Osteocyte (in vitro differentiated cells): Measurements from ENCODE around the gene PKHD1. TPM values are rescaled to one million over a fixed set of nuclear protein-coding genes. Genes with fewer than 3 reads are reported as not detected.

Experiments
- DNase-seq: peaks from one replicate; pipeline ENCODE4 v3.0.0; 2021; ENCODE audit warnings: mixed read lengths; ENCODE audit not compliant: unreplicated experiment; ENCODE audit errors: extremely low spot score
- H3K27ac Mint-ChIP-seq: one replicate; pipeline ENCODE4 v1.8.0; 2021; ENCODE audit warnings: mild to moderate bottlenecking, mixed read lengths; ENCODE audit not compliant: unreplicated experiment
- H3K27me3 Mint-ChIP-seq: one replicate; pipeline ENCODE4 v1.8.0; 2021; ENCODE audit warnings: mixed read lengths; ENCODE audit not compliant: unreplicated experiment
- H3K36me3 Mint-ChIP-seq: one replicate; pipeline ENCODE4 v1.8.0; 2021; ENCODE audit warnings: mixed read lengths; ENCODE audit not compliant: unreplicated experiment
- H3K4me1 Mint-ChIP-seq: one replicate; pipeline ENCODE4 v1.8.0; 2021; ENCODE audit warnings: mixed read lengths; ENCODE audit not compliant: unreplicated experiment
- H3K4me3 Mint-ChIP-seq: one replicate; pipeline ENCODE4 v1.8.0; 2021; ENCODE audit warnings: mild to moderate bottlenecking, moderate library complexity, mixed read lengths; ENCODE audit not compliant: unreplicated experiment
- H3K9me3 Mint-ChIP-seq: one replicate; pipeline ENCODE4 v1.8.0; 2021; ENCODE audit warnings: mixed read lengths; ENCODE audit not compliant: unreplicated experiment
- CTCF ChIP-seq: fragments of 200-600 bp; sonication (generic); IDR thresholded peaks from 2 replicates; pipeline ENCODE4 v1.5.0; 2021; ENCODE audit warnings: antibody characterized with exemption, mild to moderate bottlenecking, moderate library complexity
- total RNA-seq: library from RNA; stranded (reverse); gene quantifications from 2 replicates; pipeline ENCODE4 v1.2.1, GENCODE V29; 2021

The PKHD1 gene
- total RNA-seq, 1 donor from 2014 or later: not detected

DNA sequence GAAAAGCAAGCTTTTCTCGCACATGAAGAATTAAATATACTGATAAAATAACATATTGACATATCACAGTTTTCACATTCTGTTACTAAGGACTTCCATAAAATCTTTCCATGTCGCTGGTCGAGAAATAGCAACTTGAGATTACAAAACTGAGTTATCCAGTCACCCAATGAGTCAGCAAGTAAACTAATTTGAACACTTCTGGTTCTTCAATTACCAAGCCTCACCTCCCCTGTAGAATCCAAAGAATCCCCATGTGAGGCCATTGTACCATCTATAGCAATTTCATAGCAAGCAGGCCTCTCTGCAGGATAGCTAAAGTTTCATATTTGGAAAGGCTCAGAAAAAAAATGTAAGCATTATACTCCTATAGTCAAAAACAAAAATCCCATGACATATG lies 87.3 kb downstream of the PKHD1 start:
- H3K27me3 Mint-ChIP-seq: peaks cover 9% of the 10 kb centered on the region
- no peak overlapping the region for H3K27ac Mint-ChIP-seq
- no peaks in the 10 kb centered on the region for H3K4me1 Mint-ChIP-seq
- H3K4me3 Mint-ChIP-seq: no peak overlapping the region
- no peak for DNase-seq
- no peaks in the 10 kb centered on the region for H3K9me3 Mint-ChIP-seq
- no peaks in the 10 kb centered on the region for H3K36me3 Mint-ChIP-seq
- no peak for TF ChIP-seq CTCF

DNA sequence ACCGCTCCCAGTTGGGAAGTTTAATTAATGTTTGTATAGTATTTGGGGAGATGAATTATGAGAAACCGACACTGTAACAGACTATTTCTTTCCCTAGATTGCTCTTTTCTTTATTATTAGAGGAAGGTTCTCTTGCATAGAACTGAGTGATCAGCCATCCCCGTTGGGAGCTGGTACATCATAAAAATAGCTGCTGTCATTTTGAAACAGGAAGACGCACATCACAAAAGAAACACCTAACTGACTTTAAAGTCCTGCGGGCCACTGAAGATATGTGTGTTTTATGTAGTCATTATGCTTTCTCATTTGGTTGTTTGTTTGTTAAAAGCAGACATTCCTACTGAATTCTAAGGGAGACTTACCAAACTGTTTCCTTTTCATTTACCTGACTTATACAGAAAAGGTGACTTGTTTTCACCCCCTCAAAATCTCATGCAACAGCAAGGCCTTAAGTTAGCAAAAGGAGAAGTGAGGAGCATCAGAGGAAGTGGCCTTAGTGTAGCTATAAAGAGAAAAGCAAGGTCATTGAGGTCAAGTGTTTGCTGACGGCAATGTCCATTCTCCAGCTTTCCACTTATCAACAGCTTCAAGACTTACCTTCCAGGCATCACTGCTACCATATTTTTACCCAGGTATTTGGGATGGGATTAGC lies 91.0 kb downstream of the PKHD1 start:
- DNase-seq: no peak
- no peaks in the 10 kb centered on the region for H3K4me1 Mint-ChIP-seq
- peaks cover 4% of the 10 kb centered on the region for H3K27me3 Mint-ChIP-seq
- no peaks in the 10 kb centered on the region for H3K36me3 Mint-ChIP-seq
- H3K4me3 Mint-ChIP-seq: no peak overlapping the region
- no peak overlapping the region for H3K27ac Mint-ChIP-seq
- no peaks in the 10 kb centered on the region for H3K9me3 Mint-ChIP-seq
- no peak for TF ChIP-seq CTCF

DNA sequence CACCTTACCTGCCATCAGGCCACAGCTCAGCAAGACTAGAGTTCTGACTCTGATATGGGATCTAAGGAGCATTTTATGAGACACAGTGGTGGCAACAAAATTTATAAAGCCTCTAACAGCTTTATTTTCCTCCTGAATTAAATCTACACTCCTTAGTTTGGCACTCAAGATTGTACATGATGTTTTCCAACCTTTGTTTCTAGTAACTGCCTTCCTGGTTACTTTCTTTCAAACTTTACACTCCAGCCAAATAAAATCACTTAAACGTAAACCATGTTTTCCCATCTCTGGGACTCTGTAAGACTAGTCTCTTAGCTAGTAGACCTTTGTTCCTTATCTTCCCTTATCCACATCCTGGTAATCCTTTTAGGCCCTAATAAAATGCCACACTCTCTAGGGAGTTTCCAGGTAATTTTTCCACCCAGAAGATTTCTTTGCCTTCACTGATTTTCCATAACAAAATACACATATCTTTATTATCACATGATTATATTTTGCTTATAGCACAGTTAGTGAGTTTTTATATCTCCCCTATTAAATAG lies 92.1 kb downstream of the PKHD1 start:
- no peaks in the 10 kb centered on the region for H3K4me1 Mint-ChIP-seq
- peaks cover 10% of the 10 kb centered on the region for H3K27me3 Mint-ChIP-seq

GRCh38 chr6:51992876-51993275 lies 94.5 kb downstream of the PKHD1 start:
- Mint-ChIP-seq H3K4me3 (no peak overlapping the region), H3K9me3 (no peaks in the 10 kb centered on the region), H3K36me3 (no peaks in the 10 kb centered on the region), H3K27me3 (peaks cover 6% of the 10 kb centered on the region), H3K4me1 (no peaks in the 10 kb centered on the region), H3K27ac (no peak overlapping the region)
- DNase-seq: no peak
- TF ChIP-seq CTCF: no peak

More for the DNA sequence above, 92.1 kb downstream of the PKHD1 start:
- TF ChIP-seq CTCF: no peak
- Mint-ChIP-seq H3K27ac (no peak overlapping the region), H3K4me3 (no peak overlapping the region), H3K36me3 (no peaks in the 10 kb centered on the region), H3K9me3 (no peaks in the 10 kb centered on the region)
- DNase-seq: no peak

- Mint-ChIP-seq H3K27ac (no peak overlapping the region), H3K27me3 (peaks cover 6% of the 10 kb centered on the region), H3K9me3 (no peaks in the 10 kb centered on the region), H3K4me3 (no peak overlapping the region), H3K36me3 (no peaks in the 10 kb centered on the region), H3K4me1 (no peaks in the 10 kb centered on the region)
- TF ChIP-seq CTCF: no peak
- no peak for DNase-seq
Observed at GRCh38 chr6:51989789-51990188, 97.6 kb downstream of the PKHD1 start.
